HG03159 (cell line): ENCODE measurements around the gene VAT1L.

ENCODE experiments used
- ATAC-seq: cut with Tn5 transposase; IDR thresholded peaks from one replicate; pipeline ENCODE4 v1.9.1; 2021; ENCODE audit warnings: mild to moderate bottlenecking, moderate library complexity; ENCODE audit not compliant: unreplicated experiment

VAT1L gene

DNA sequence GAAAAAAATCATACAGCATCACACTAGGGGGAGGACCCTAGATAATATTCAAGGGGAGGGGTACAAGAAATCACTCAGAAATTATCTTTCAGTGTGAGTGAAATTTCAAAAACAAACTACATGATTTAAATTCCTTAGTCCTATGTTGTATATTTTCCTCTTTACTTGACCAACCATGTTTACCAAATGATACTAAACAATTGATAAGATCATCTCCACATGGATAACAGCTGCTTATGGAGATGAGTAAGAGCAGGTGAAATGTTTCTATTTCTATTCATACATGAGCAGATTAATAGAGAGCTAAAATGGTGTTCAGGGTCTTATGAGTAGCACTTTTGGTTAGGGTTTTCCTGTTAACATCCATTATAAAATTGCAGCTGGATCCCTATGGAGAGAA, 7.3 kb upstream of the VAT1L start:
- no peak for ATAC-seq

DNA sequence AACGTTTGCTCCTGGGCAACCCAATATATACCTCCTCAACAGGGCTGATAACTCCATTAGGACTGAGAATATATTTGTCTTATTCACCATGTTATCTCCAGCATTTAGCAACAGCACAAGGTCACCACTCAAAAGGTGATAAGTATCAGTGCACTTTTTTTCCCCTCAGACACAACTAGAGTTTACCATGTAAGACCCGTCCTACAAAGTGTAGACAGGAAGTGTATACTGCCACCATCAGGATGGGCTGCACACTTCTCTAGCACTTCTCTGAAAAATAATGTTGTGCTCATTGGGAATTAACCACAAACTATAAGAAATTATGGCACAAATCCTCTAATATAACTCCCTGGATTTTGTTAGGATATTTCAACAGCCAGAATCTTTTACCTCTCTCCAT, 5.7 kb upstream of the VAT1L start:
- ATAC-seq = no peak

DNA sequence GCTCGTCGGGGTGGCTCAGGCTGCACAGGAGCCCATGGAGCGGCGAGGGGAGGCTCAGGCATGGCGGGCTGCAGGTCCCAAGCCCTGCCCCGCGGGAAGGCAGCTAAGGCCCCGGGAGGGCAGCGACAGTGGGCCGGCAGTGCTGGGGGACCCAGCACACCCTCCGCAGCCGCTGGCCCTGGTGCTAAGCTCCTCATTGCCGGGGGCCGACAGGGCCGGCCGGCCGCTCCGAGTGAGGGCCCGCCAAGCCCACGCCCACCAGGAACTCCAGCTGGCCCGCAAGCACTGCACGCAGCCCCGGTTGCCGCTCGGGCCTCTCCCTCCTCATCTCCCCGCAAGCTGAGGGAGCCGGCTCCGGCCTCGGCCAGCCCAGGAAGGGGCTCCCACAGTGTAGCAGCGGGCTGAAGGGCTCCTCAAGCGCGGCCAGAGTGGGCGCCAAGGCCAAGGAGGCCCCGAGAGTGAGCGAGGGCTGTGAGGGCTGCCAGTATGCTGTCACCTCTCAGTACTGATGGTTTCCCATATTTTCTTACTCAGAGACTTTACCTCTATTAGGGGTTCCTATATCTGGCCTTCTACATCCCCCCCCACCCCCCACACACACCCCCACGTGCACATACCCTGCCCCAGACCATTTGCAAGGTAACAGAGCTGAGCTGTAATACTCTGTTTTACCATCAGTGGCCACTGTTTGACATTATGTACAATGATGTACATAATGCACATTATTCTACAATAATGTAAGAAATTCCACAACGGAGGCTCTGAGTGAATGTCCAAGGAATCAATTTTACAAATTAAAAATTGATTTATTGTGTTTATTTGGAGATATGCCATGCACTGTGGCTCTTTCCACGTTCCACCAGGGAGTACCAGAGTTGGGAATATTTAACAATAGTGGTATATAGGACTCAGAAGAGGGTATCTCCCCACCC, 3.7 kb upstream of the VAT1L start:
- ATAC-seq = no peak

DNA sequence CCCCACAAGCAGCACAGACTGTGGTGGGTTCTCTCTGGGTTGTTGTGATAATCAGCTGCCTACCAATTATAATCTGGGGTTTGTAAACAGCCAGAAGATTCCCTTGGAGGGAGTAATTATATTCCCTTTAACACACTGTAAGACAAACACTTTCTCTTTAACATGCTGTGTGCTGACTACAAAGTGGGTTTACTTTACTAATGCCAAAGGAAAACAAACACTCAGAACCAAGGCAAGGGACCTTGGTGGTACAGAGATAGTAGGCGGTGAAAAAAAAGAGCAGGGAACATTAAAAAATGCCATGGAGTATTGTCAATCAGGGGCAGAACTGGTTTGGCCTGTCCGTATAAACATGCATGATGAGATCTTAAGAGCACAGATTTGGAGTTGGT, 3.0 kb upstream of the VAT1L start:
- ATAC-seq = no peak

DNA sequence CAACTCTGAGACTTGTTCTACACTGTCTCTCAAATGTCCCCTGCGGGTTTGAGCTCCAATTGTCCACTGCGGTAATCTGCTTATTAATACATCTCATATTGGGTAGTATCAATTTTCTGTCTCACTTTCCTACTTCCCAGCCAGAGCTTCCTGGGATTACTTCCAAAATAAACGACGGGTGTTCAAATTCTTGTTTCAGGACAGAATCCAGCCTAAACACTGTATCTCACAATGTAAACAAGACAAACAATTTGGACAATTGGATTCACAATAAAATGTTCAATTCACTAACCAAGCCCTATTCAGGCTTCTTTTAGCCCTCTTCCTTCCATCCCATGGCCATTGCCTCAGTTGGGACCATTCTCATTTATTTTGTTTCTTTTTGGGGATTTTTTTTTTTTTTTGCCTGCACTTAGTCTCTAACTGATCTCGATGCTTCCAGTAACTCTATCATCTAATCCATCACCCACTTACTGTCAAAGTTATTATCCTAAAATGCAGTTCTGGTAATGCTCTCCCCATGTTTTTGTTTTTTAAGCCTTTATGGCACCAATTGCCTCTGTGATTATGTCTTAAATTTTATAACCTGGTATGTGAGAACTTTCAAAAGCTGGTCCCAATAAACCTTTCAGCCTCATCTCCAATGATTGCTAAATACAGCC, 2.0 kb upstream of the VAT1L start:
- no peak for ATAC-seq

DNA sequence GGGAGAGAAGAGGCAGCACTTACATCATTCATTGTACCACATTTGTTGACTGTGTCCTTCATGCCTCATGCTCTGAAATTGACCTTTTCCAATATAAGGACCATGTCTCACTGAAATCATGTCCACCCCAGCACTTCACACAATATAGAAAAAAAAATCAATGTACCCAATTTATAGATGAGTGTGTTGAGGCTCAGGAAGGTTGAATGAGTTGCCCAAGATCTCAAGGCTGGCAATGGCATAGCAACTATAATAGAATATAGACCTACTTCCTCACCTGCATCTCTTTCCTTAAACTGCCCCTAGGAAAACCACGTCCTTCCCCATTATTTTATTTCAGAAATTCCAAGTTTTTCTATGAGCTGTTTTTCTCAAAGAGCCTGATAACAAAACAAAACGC, 912 bp upstream of the VAT1L start:
- no peak for ATAC-seq

DNA sequence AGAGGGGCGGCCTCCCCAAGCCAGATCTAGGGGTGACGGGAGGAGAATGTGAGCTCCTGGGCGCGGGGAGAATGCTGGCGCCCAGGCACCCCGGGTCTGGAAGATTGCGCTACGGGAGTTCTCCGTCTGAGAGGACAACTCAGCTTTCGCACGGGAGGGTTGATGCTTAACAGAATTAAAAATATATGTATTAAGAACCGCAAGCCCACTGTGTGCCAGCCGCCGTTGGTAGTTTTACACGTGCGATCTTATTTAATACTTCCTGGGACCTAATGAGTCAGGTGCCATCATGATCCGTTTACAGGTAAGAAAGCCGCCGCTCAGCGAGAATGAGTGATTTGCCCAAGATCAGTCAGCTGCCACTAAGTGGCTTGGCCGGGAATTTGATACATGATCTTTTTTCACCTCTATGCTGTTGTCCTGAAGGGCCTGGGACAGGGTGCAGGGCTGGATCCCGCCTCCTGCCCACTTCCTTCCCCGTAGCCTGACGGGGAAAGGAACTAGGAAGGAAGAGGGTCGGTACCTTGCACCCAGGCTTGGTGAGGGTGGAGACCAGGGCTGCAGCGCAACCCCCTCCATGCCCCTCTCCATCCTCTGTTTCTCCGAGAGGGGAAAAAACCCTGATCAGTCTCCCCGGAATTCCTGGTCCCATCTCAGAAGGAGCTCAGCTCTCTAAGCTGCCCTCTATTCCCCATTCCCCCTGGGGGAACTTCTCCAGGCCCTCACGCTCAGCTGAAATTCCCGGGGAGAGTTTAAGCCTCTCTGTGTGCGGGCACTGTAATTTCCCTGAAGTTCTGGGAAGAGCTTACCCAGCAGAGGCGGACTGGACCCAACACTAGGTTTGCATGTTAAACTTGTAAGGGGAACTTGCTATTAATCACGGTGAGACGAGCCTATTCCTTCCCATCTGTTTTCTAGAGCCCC, 983 bp downstream of the VAT1L start:
- ATAC-seq = no peak

DNA sequence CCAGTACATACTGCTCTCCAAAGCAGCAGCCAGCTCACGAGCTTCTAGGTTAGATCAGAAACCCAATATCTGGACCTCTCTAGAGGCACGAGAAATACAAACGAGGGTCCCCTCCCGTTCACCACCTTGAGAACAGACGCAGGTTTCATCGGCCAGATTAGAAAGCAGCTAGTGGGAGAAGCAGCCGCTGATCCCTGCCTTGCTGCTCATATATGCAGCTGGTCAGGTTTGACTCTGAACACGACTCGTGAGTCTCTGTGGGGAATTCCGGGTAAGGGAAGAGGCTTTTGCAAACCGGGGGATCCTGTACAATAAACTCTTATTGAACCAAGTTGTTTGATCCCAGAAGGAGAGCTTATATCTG, 1.6 kb downstream of the VAT1L start:
- no peak for ATAC-seq

DNA sequence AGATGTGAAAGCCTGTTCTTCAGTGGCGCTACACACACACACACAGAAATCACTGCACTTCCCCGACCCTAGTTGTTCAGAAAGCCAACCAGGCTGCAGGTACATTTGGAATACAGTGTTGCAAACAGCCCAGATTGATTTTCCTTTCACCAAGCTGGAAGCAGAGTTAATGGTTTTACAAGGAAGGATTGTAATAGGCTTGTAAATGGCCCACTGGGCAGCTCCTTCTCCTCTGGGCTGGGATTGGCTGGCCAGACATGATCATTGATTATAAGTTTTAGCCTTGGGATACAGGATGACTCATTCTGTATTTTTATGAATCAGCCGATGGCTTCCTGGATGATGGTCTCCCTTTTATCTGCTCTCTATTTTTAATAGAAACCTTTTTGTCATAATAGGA, 2.5 kb downstream of the VAT1L start:
- no peak for ATAC-seq

DNA sequence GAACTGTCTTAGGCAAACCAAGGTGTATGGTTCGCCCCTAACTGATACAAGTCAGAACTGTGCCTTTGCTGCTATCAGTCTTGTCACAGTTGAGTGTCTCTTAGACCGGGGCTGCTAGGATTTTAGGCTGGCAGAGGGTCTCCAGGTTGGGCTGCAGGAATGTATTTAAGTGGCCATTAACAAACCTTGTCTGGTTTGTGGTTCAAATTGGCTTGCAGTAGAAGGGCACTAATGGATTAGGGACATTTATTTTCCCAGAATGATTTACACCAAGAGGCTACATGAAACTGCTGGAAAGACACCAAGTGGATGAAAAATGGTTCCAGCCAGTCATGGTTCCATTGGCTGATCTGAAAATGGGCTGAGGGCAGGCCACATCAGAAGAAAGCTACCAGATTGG, 5.1 kb downstream of the VAT1L start:
- no peak for ATAC-seq

DNA sequence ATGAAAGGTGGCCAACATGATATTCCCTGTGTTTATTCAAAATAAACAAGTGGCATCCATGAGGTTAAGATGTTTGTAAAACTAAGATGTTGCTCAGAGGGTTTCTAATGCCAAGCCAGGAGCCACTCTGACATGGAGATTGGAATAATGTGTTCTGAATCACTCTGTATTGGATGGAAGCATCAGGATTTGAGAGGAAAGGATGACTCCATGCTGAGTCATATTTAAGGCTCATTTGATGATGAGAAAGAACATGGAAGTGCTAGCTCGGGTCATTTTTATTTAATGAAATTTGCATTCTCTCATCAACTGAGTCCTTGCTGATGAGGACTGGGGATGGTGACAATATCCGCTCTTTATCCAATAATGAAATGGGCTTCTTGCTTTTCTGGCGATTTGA, 6.2 kb downstream of the VAT1L start:
- ATAC-seq = no peak

DNA sequence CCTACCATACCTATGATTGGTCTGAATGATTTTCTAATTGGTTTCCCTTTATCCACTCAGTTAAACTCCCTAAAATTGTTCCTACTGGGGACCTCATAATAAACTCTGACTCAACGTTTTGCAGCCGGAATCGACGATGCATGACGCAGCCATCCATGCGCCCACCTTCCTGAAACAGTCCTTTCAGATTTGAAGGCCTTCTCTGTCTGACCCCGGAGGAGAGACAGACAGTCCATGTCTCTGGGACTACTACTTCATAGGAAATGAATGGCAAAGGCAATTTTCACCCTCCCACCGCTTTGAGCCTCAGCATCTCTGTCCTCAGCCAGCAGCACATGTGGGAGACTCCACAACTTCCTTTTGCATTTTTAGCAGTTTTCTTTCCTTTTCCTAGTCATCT, 13.5 kb downstream of the VAT1L start:
- ATAC-seq = no peak

DNA sequence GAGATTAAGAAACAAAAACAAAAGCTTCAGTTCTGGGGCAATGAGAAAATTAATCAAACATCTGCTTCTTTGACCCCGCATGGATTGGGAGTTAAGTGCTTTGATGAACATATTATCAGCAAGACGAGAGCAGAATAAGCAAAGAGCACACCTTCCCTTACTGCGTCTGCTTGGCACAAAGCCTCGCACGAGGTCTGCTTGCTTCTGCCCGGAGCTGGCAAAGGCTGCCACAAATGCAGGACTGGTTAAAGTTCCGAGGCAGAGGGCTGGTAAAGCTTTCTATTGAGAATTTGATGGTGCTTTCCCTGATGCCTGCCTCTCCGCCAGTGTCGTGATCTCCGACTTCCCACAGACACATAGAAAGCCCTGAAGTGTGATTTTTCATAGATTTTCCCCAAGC, 17.0 kb downstream of the VAT1L start:
- ATAC-seq = no peak

DNA sequence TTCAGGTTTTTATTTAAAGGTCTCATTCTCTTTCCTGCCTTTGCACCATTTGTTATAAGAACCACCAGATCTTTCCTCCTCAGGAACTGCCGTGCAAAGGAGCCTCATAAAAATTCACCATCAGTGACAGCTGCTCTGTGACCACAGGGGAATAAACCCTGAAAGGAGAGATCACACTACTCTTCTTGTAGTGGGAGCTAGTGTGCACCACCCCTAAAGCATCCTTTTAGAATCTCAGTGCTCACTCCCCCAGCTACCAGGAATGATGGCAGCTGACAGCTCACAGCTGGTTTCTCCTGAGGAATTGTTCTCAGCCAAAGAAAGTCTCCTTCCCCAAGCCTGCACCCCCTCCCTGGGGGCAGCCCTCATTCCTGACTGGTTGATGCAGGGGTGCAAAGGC, 18.7 kb downstream of the VAT1L start:
- no peak for ATAC-seq

DNA sequence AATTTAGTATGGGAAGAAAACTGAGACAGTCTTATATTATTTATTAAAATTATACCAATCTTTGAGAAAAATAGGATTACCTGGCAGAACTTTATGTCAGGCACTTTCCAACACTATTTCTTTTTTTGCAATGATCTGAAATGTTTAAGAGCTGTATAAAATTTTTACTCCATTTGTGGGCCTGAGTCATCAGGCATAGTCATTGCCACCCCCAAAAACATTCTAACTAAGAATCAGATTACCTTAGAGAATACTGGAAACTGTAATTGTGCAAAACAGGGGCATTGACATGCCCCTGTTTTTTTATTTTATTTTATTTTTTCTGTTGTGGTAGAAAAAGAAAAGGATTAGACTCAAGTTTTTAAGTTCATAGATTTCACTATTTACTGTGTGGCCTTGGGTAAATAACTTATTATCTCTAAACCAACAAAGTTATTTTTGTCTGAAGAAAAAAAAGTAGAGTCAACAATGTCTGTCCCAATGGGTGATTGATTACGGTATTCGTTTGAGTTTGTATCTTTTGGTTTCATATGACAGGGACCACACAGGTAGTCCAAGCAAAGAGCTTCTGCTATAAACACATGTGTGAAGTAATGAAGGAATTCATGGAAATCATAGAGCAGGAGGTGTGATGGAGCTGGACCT, 24.6 kb downstream of the VAT1L start:
- ATAC-seq = no peak

DNA sequence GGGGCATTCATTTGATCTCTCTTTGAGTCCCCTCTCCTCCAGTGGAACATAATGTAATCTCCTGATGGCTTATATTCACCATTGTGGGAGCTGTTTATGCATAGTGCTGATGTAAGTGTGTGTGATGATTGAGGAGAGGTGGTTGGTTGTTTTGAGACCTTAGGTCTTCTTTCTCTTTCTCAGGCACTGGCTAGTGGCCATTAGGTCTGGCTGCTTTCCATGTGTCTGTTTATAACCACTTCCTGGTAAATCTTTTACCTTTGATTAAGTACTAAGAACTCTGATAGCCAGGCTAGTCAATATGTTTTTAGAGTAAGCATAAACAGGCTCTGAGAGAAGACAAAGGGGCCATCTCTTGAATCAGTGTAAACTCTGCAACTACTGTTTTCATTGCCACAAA, 27.9 kb downstream of the VAT1L start:
- no peak for ATAC-seq

DNA sequence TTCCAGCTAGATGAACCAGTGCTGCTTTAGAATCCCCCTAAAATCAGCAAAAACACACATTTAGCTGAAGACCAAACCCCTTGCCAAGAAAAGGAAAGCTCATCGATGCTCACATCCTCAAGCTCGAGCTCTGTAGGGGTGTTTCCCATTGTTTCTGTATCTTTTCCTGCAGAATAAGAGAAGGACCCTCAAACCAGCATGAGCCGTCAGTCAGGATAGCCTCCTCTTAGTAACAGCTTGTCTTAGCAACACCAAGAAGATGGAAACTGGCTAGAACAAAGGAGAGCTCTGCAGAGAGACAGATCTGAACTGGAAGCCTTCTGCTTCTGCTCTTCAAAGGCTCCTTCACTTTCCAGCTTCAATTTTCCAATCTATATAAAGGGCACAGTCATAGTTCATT, 32.0 kb downstream of the VAT1L start:
- ATAC-seq = no peak

DNA sequence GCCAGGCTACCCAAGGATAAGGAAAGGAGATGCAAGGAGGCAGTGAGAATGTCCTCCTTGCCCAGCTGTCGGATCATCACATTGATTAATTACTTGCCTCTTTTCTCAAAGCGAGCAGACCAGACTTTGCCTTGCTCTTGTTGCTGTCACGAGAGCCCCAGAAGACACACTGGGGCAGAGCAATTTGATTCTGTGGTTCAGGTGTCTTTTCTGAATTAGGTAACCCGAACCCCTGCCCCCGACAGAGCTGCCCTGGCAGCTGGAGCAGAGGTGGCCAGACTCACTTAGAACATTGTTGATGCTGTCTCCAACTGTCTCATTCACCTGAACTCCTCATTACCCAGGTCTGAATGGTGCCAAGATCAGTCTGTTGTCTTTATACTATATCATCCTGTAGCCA, 34.3 kb downstream of the VAT1L start:
- ATAC-seq = no peak

DNA sequence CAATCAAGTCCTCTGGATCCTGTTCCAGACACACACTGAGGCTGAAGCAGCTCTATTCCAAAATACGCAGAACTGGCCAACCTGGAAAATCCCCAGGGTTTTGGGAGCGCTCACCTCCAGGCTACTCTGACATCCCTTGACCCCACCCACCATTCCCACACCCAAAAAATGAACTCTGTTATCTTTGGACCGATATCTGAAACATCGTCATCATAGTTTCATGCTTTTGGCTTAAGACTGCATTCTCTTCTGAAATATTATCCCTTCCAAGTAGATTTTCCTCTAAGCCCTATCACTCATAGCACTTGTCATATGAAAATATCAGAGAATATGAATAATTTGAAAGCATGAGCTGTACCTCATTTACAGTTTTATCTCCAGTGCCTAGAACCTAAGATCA, 34.7 kb downstream of the VAT1L start:
- ATAC-seq = no peak

DNA sequence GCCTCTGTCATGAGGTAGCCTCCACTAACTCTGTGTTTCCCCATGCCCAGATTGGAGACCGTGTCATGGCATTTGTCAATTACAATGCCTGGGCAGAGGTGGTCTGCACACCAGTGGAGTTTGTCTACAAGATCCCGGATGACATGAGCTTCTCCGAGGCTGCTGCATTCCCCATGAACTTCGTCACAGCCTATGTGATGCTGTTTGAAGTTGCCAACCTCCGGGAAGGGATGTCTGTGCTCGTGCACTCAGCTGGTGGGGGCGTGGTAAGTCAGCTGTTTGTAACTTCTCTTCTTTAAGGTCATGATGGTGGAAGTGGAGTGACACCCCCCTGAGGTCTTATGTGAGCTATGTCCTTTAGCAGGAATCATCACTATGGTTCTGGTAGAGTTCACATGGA, 36.8 kb downstream of the VAT1L start:
- ATAC-seq = no peak

DNA sequence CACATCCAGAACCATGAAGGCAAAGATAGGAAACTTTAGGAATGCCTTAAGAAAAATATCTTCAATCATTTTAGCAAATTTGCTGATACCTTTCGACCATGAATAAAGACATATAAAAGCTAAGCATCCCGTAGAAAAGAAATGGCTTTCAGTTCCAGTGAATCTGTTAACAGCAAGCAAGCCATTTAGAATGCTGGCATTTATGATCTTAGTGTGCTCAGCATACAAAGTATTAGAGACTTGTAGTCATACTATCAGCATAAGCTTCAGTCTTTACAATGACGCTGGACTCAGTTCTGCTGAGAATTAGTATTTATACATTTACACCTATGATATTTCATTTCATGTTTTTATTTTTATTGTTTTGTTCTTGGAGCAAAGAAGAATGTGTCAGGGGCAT, 38.7 kb downstream of the VAT1L start:
- no peak for ATAC-seq
